ENCODE results near the gene KDM2A.

- no peak for TF ChIP-seq CTCF (IDR thresholded peaks at IDR 0.05; ENCODE audit: extremely low read depth in 1 of 2, insufficient read depth in 1 of 2, low read depth in 1 of 2, low read length in 2 of 2)
- TF ChIP-seq EZH2 (IDR thresholded peaks at IDR 0.05; ENCODE audit: borderline replicate concordance, low read depth, low read length, severe bottlenecking): no peak
- no peak for TF ChIP-seq FOS (IDR thresholded peaks at IDR 0.05; ENCODE audit: borderline replicate concordance, insufficient read depth, low read length)
- TF ChIP-seq MAX (IDR thresholded peaks at IDR 0.05; ENCODE audit: insufficient read depth, insufficient read length): no peak
- no peak for TF ChIP-seq POLR2A (IDR thresholded peaks at IDR 0.05; ENCODE audit: low read depth, low read length)
- no peak for TF ChIP-seq POLR2AphosphoS5 (IDR thresholded peaks at IDR 0.05; ENCODE audit: insufficient read depth, low read depth, low read length)
Measured at GRCh38 chr11:67245046-67245445, 126.0 kb downstream of the KDM2A start.
